Osteoblast (primary cell): ENCODE measurements around the gene GPR62. TPM values are rescaled to one million over a fixed set of nuclear protein-coding genes. Genes with fewer than 3 reads are reported as not detected.

ENCODE experiments used
- DNase-seq: peaks from one replicate; pipeline ENCODE4 v3.0.0; 2011; ENCODE audit warnings: low spot score, mixed read lengths; ENCODE audit not compliant: insufficient read length; ENCODE audit errors: missing footprints
- H2AFZ ChIP-seq: 2 replicates; pipeline ENCODE4 v1.6.0; 2011; ENCODE audit warnings: mild to moderate bottlenecking, low read length
- H3K27ac ChIP-seq: 2 replicates; pipeline ENCODE4 v1.5.1; 2011; ENCODE audit warnings: mild to moderate bottlenecking, low read depth, low read length, moderate library complexity
- H3K27me3 ChIP-seq: 2 replicates; pipeline ENCODE4 v1.6.0; 2012; ENCODE audit warnings: mild to moderate bottlenecking, control low read depth, inconsistent platforms, low read length, moderate library complexity; ENCODE audit not compliant: insufficient read depth
- H3K36me3 ChIP-seq: 2 replicates; pipeline ENCODE4 v1.5.1; 2011; ENCODE audit warnings: mild to moderate bottlenecking, low read length, control low read depth, moderate library complexity; ENCODE audit not compliant: insufficient read depth
- H3K4me1 ChIP-seq: 2 replicates; pipeline ENCODE4 v1.5.1; 2011; ENCODE audit warnings: mild to moderate bottlenecking, low read length, control low read depth, moderate library complexity; ENCODE audit not compliant: insufficient read depth
- H3K4me2 ChIP-seq: 2 replicates; pipeline ENCODE4 v1.6.0; 2011; ENCODE audit warnings: mild to moderate bottlenecking, low read length; ENCODE audit not compliant: insufficient read depth
- H3K4me3 ChIP-seq: fragments of 200-600 bp; sonication (generic); 3 replicates; pipeline ENCODE4 v1.5.1; 2012; ENCODE audit warnings: mild to moderate bottlenecking, low read length, inconsistent platforms; ENCODE audit not compliant: insufficient read depth
- H3K79me2 ChIP-seq: 2 replicates; pipeline ENCODE4 v1.6.0; 2012; ENCODE audit warnings: mild to moderate bottlenecking, low read length, control low read depth, inconsistent platforms; ENCODE audit not compliant: insufficient read depth
- H3K9me3 ChIP-seq: 2 replicates; pipeline ENCODE4 v1.5.1; 2011; ENCODE audit warnings: low read depth, low read length, control low read depth
- H4K20me1 ChIP-seq: 2 replicates; pipeline ENCODE4 v1.6.0; 2012; ENCODE audit warnings: mild to moderate bottlenecking, low read length, control low read depth; ENCODE audit not compliant: insufficient read depth
- total RNA-seq: library from RNA; depleted of rRNA; stranded (reverse); fragments of >200 nt; gene quantifications from 2 replicates; pipeline ENCODE4 v1.2.3, GENCODE V29; 2012
- TF ChIP-seq, protein P1 (sequence below): IDR thresholded peaks from 2 replicates; pipeline ENCODE4 v1.5.1; 2011; ENCODE audit warnings: mild to moderate bottlenecking, low read depth, low read length, moderate library complexity; ENCODE audit errors: extremely low read depth

The GPR62 gene
- total RNA-seq, 1 donor = not detected

DNA sequence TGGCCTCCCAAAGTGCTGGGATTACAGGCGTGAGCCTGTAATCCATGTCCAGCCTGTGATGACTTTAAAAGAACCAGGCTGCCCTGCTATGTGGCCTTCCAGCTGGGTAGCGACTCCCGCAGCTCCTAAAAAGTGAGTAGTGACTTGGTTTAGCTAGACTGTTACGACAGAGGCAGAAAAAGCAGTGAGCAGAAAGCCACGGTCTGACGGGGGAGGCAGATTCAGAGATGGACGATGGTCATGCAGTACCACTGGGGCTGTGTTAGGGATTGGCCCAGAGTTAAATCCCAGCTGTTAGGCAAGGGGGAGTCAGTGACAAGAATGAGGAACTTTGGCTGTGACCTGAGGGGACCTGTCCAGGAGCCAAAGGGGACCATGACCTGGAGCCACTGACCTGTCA lies 43.6 kb downstream of the GPR62 start:
- peaks cover 5% of the 10 kb centered on the region for H3K27me3 ChIP-seq
- H3K4me3 ChIP-seq = no peak overlapping the region
- peaks cover 14% of the 10 kb centered on the region for H3K36me3 ChIP-seq
- no peak overlapping the region for H3K4me2 ChIP-seq
- H2AFZ ChIP-seq = no peak overlapping the region
- TF ChIP-seq, protein P1, sequence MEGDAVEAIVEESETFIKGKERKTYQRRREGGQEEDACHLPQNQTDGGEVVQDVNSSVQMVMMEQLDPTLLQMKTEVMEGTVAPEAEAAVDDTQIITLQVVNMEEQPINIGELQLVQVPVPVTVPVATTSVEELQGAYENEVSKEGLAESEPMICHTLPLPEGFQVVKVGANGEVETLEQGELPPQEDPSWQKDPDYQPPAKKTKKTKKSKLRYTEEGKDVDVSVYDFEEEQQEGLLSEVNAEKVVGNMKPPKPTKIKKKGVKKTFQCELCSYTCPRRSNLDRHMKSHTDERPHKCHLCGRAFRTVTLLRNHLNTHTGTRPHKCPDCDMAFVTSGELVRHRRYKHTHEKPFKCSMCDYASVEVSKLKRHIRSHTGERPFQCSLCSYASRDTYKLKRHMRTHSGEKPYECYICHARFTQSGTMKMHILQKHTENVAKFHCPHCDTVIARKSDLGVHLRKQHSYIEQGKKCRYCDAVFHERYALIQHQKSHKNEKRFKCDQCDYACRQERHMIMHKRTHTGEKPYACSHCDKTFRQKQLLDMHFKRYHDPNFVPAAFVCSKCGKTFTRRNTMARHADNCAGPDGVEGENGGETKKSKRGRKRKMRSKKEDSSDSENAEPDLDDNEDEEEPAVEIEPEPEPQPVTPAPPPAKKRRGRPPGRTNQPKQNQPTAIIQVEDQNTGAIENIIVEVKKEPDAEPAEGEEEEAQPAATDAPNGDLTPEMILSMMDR = no peak
- H3K79me2 ChIP-seq = peaks cover 19% of the 10 kb centered on the region
- no peak overlapping the region for H3K27ac ChIP-seq
- no peak for DNase-seq
- H3K9me3 ChIP-seq = no peaks in the 10 kb centered on the region
- H4K20me1 ChIP-seq = peaks cover 13% of the 10 kb centered on the region
- H3K4me1 ChIP-seq = peaks cover 12% of the 10 kb centered on the region

- Histone ChIP-seq H3K79me2 (peaks cover 9% of the 10 kb centered on the region), H3K4me2 (no peak overlapping the region), H3K36me3 (peaks cover 4% of the 10 kb centered on the region), H2AFZ (no peak overlapping the region), H3K9me3 (no peaks in the 10 kb centered on the region), H3K4me3 (no peak overlapping the region), H3K27ac (no peak overlapping the region), H3K4me1 (peaks cover 2% of the 10 kb centered on the region), H3K27me3 (peaks cover 5% of the 10 kb centered on the region), H4K20me1 (peaks cover 6% of the 10 kb centered on the region)
- DNase-seq = no peak
- TF ChIP-seq, protein P1 = no peak
Measured at GRCh38 chr3:51999846-52000245, 44.7 kb downstream of the GPR62 start.

- H4K20me1 ChIP-seq = no peaks in the 10 kb centered on the region
- H3K27ac ChIP-seq = no peak overlapping the region
- H3K79me2 ChIP-seq = no peaks in the 10 kb centered on the region
- H3K4me2 ChIP-seq = no peak overlapping the region
- H3K27me3 ChIP-seq = peaks cover 5% of the 10 kb centered on the region
- H3K4me1 ChIP-seq = peaks cover 14% of the 10 kb centered on the region
- no peaks in the 10 kb centered on the region for H3K9me3 ChIP-seq
- no peaks in the 10 kb centered on the region for H3K36me3 ChIP-seq
- H2AFZ ChIP-seq = no peak overlapping the region
- H3K4me3 ChIP-seq = no peak overlapping the region
- TF ChIP-seq, protein P1 = peak; percentile 80
- peak; percentile 97 for DNase-seq
Measured at GRCh38 chr3:52001443-52001974, 46.3 kb downstream of the GPR62 start.

DNA sequence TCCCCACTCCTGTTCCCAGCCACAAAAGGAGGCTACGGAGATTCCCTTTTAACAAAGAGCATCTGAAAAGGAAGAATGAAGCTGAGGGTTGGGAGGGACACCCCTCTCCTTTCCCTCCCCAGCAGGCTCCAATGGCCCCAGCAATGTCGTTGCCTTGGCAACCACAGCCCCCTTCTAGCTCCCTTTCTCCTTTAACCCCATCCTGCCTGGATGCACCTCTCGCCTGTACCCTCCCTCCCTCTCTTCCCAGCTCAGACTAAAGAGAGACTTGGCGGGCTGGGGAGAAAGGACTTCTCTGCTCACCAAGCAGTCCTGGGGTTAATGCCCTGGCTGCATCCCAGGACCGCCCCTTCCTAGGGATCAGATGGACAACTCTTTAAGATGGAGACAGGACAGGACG lies 47.6 kb downstream of the GPR62 start:
- TF ChIP-seq, protein P1 = no peak
- DNase-seq = no peak
- Histone ChIP-seq H3K4me2 (no peak overlapping the region), H3K9me3 (no peaks in the 10 kb centered on the region), H3K79me2 (no peaks in the 10 kb centered on the region), H3K27me3 (no peaks in the 10 kb centered on the region), H3K27ac (no peak overlapping the region), H3K4me3 (no peak overlapping the region), H3K4me1 (peaks cover 14% of the 10 kb centered on the region), H3K36me3 (no peaks in the 10 kb centered on the region), H2AFZ (no peak overlapping the region), H4K20me1 (no peaks in the 10 kb centered on the region)
